Stimulated activated CD8-positive, alpha-beta memory T cell treated with anti-CD3 and anti-CD28 coated beads, Interleukin-15, amount 100 ng/mL, for 48 hours (primary cell): ENCODE results near the gene NHSL2.
"Not testable (repeated sequence)": the region's sequence is repeated elsewhere in the genome, so short reads cannot be mapped to it uniquely, and the experiment has no call there.

Experiments
- DNase-seq, 2 donors: peaks; one replicate each; pipeline ENCODE4 v3.0.0-alpha.2; 2020; ENCODE audit warnings: low read depth in 2 of 2

The NHSL2 gene

GRCh38 chrX:72169008-72169728 lies 258.5 kb downstream of the NHSL2 start:
- peak in 1 of 2 donors; percentile 3 for DNase-seq

GRCh38 chrX:72176289-72176688 lies 265.6 kb downstream of the NHSL2 start:
- DNase-seq: not testable (repeated sequence)

GRCh38 chrX:72176981-72177380 lies 266.3 kb downstream of the NHSL2 start:
- no peak for DNase-seq

DNA sequence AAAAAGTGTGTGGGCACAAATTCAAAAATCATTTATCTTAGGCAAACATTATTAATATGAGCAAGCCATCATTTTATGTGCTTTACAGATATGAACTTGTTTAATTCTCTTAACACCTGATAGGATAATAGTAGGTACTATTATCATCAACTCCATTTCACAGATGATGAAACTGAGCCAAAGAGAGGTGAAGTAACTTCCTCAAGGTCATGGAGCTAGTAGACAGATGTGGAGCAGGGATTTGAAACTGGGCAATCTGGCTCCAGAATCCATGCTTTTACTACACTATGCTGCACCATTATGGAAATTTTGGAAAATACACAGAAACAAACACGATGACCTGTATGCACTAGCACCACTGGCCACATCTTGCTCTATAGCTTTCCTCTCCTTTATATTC lies 269.9 kb downstream of the NHSL2 start:
- DNase-seq: no peak

DNA sequence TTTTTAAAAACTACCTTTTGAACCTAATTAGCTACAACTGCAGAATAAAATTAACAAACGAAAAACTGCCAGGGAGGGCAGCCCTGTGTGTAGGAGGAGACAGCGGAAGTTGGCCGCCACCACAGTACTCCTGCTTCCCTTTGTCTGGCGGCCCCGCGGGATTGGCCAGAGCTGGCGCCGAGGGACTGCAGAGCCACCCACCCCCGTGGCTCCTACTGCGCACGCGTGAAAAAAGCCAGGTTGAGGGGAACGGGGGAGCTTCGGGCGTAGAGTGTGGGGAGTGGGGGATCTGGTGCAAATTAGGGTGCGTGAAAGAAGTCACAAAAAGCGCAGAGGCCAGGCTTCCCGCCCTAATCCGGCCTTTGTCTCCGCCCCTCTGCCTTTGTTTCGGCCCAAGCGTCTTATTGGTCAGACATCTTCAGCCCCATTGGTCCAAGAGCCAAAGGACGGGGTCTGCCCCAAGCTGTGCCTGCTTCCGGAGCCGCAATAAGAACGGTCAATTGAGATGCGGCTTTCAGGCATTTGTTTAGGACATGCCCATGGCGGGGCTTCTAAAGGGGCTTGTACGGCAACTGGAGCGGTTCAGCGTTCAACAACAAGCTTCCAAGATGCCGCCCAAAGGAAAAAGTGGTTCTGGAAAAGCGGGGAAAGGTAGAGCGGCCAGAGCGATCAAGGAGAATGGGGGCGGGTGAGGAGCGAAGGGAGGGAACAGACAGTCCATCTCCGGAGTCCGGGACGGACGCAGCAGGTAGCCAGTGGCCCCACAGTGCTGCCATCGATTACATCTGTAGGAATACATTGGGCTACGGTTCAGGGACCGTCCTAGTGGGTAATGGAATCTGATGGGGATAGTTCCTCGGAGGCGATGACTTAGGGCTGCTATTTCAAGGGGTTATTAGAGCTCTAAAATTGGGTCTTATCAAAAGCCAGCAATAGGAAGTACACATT lies 270.8 kb downstream of the NHSL2 start, which contains the start of gene PIN4:
Gene PIN4, plus strand, starts transcription at position 580 of the 948 bp plus-strand sequence. Its CDS starts 29 bp downstream, at position 609.
- DNase-seq: peak; percentile 75 to 79

GRCh38 chrX:72182924-72183323 lies 272.3 kb downstream of the NHSL2 start:
- DNase-seq: no peak

- no peak for DNase-seq
Observed at GRCh38 chrX:72201836-72202536, 291.3 kb downstream of the NHSL2 start.
